ENCODE results near the gene ATRNL1.

DNA sequence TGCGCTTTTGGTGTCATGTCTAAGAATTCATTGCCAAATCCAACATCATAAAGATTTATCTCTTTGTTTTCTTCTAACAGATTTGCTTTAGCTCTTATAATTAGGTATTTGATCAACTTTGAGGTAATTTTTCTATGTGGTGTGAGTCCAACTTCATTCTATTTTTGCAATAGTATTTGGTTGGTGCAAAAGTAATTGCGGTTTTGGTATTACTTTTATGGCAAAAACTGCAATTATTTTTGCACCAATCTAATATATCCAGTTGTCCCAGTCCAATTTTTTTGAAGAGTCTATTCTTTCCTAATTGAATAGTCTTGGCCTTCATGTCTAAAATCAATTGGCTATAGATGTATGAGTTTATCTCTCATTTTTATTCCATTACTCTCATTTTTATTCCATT, 535.5 kb downstream of the ATRNL1 start:
- TF ChIP-seq NPAS2 (CRISPR knock-in tag; IDR thresholded peaks at IDR 0.05; ENCODE audit: borderline replicate concordance) (no peak), RAD21 (conservative IDR thresholded peaks at IDR 0.05 in 1 of 2, IDR thresholded peaks at IDR 0.05 in 1 of 2) (no peak), POLR2A (IDR thresholded peaks at IDR 0.05; ENCODE audit: low read length) (no peak), RNF2 (IDR thresholded peaks at IDR 0.05; ENCODE audit: borderline replicate concordance, low read depth) (no peak), KDM1A (IDR thresholded peaks at IDR 0.05; ENCODE audit: low read depth) (no peak), ZFP36 (IDR thresholded peaks at IDR 0.05; ENCODE audit: borderline replicate concordance, partially characterized antibody) (no peak), PHF8 (IDR thresholded peaks at IDR 0.05; ENCODE audit: borderline replicate concordance, low read depth) (no peak), GATA3 (IDR thresholded peaks at IDR 0.05; ENCODE audit: borderline replicate concordance) (no peak), CBX2 (IDR thresholded peaks at IDR 0.05; ENCODE audit: borderline replicate concordance, low read depth) (no peak), HDAC2 (IDR thresholded peaks at IDR 0.05) (no peak), RFX5 (IDR thresholded peaks at IDR 0.05) (no peak)
- TF ChIP-seq, protein P1, sequence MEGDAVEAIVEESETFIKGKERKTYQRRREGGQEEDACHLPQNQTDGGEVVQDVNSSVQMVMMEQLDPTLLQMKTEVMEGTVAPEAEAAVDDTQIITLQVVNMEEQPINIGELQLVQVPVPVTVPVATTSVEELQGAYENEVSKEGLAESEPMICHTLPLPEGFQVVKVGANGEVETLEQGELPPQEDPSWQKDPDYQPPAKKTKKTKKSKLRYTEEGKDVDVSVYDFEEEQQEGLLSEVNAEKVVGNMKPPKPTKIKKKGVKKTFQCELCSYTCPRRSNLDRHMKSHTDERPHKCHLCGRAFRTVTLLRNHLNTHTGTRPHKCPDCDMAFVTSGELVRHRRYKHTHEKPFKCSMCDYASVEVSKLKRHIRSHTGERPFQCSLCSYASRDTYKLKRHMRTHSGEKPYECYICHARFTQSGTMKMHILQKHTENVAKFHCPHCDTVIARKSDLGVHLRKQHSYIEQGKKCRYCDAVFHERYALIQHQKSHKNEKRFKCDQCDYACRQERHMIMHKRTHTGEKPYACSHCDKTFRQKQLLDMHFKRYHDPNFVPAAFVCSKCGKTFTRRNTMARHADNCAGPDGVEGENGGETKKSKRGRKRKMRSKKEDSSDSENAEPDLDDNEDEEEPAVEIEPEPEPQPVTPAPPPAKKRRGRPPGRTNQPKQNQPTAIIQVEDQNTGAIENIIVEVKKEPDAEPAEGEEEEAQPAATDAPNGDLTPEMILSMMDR (IDR thresholded peaks at IDR 0.05): no peak
- TF ChIP-seq, protein P2, sequence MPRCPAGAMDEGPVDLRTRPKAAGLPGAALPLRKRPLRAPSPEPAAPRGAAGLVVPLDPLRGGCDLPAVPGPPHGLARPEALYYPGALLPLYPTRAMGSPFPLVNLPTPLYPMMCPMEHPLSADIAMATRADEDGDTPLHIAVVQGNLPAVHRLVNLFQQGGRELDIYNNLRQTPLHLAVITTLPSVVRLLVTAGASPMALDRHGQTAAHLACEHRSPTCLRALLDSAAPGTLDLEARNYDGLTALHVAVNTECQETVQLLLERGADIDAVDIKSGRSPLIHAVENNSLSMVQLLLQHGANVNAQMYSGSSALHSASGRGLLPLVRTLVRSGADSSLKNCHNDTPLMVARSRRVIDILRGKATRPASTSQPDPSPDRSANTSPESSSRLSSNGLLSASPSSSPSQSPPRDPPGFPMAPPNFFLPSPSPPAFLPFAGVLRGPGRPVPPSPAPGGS (IDR thresholded peaks at IDR 0.05): no peak

Data from A549 (cell line).